ENCODE results near the gene SLC25A1. TPM values are rescaled to one million over a fixed set of nuclear protein-coding genes. Genes with fewer than 3 reads are reported as not detected.
"Not testable (repeated sequence)": the region's sequence is repeated elsewhere in the genome, so short reads cannot be mapped to it uniquely, and the experiment has no call there.

SLC25A1 gene
- total and polyA plus RNA-seq, 7 donors: 7.3 to 23.1 (median 10.8) TPM

GRCh38 chr22:19206287-19206686 is 27.8 kb upstream of the SLC25A1 start:
- Histone ChIP-seq H3K36me3 (ENCODE audit: insufficient read depth in 1 of 2, low read depth in 1 of 2) (peaks cover 0 to 96% of the 10 kb centered on the region in 2 donors), H3K4me1 (no peaks in the 10 kb centered on the region), H3K27me3 (ENCODE audit: insufficient read depth in 3 of 3, low read length in 2 of 3) (no peaks in the 10 kb centered on the region), H3K9me3 (no peaks in the 10 kb centered on the region), H3K27ac (no peak overlapping the region), H3K4me3 (no peak overlapping the region)
- intact Hi-C loops (cut with DNase I): no loop called here
- ATAC-seq: no peak
- peak in 1 of 2 donors; percentile 12 for DNase-seq
- 93 to 97% (median 93%) methylated on average over 6 of the region's 6 CpGs for WGBS, 3 donors
- TF ChIP-seq CTCF (IDR thresholded peaks at IDR 0.05): no peak

GRCh38 chr22:19204640-19205039 is 26.1 kb upstream of the SLC25A1 start:
- DNase-seq: peak in 1 of 2 donors; percentile 35
- intact Hi-C loops (cut with DNase I): no loop called here
- Histone ChIP-seq H3K36me3 (ENCODE audit: insufficient read depth in 1 of 2, low read depth in 1 of 2) (peaks cover 0 to 96% of the 10 kb centered on the region in 2 donors), H3K9me3 (no peaks in the 10 kb centered on the region), H3K4me1 (no peaks in the 10 kb centered on the region), H3K4me3 (no peak overlapping the region), H3K27me3 (ENCODE audit: insufficient read depth in 3 of 3, low read length in 2 of 3) (no peaks in the 10 kb centered on the region), H3K27ac (no peak overlapping the region)
- no peak for TF ChIP-seq CTCF (IDR thresholded peaks at IDR 0.05)
- WGBS, 3 donors: 91 to 98% (median 95%) methylated on average over 4 of the region's 4 CpGs
- no peak for ATAC-seq

- H3K27ac ChIP-seq: no peak overlapping the region
- WGBS, 3 donors: 88 to 91% (median 90%) methylated on average over 8 of the region's 8 CpGs
- H3K4me1 ChIP-seq: no peaks in the 10 kb centered on the region
- H3K9me3 ChIP-seq: no peaks in the 10 kb centered on the region
- ATAC-seq: peak in 2 of 4 donors; percentile 6 to 14
- TF ChIP-seq CTCF (IDR thresholded peaks at IDR 0.05): no peak
- H3K27me3 ChIP-seq (ENCODE audit: insufficient read depth in 3 of 3, low read length in 2 of 3): no peaks in the 10 kb centered on the region
- DNase-seq: peak in 1 of 2 donors; percentile 58
- peaks cover 0 to 96% of the 10 kb centered on the region in 2 donors for H3K36me3 ChIP-seq (ENCODE audit: insufficient read depth in 1 of 2, low read depth in 1 of 2)
- no peak overlapping the region for H3K4me3 ChIP-seq
- intact Hi-C loops (cut with DNase I): no loop called here
Measured at GRCh38 chr22:19203834-19204233, 25.3 kb upstream of the SLC25A1 start.

GRCh38 chr22:19202799-19203186 is 24.3 kb upstream of the SLC25A1 start:
- H3K4me3 ChIP-seq; H3K27ac ChIP-seq; H3K4me1 ChIP-seq; DNase-seq; intact Hi-C loops (cut with DNase I); H3K9me3 ChIP-seq; H3K27me3 ChIP-seq (ENCODE audit: insufficient read depth in 3 of 3, low read length in 2 of 3); ATAC-seq: not testable (repeated sequence)
- 96% methylated on average over 3 of the region's 3 CpGs for WGBS, 3 donors
- peaks cover 0 to 96% of the 10 kb centered on the region in 2 donors for H3K36me3 ChIP-seq (ENCODE audit: insufficient read depth in 1 of 2, low read depth in 1 of 2)

GRCh38 chr22:19201869-19202798 is 23.6 kb upstream of the SLC25A1 start:
- no peak overlapping the region for H3K4me3 ChIP-seq
- intact Hi-C loops (cut with DNase I): no loop called here
- H3K27ac ChIP-seq: no peak overlapping the region
- WGBS, 3 donors: 92 to 95% (median 92%) methylated on average over 17 to 18 of the region's 18 CpGs
- ATAC-seq (peak in 2 of 4 donors; percentile 45 to 60), DNase-seq (peak in 1 of 2 donors; percentile 65)
- no peaks in the 10 kb centered on the region for H3K27me3 ChIP-seq (ENCODE audit: insufficient read depth in 3 of 3, low read length in 2 of 3)
- no peak for TF ChIP-seq CTCF (IDR thresholded peaks at IDR 0.05)
- H3K36me3 ChIP-seq (ENCODE audit: insufficient read depth in 1 of 2, low read depth in 1 of 2): peaks cover 0 to 96% of the 10 kb centered on the region in 2 donors
- H3K9me3 ChIP-seq: no peaks in the 10 kb centered on the region
- no peaks in the 10 kb centered on the region for H3K4me1 ChIP-seq

Data from psoas muscle (tissue), 8 donors.